T-helper 17 cell (primary cell): Measurements from ENCODE around the gene UQCC2. TPM values are rescaled to one million over a fixed set of nuclear protein-coding genes. Genes with fewer than 3 reads are reported as not detected.

Source experiments
- ATAC-seq: fragments of 150-1000 bp; cut with Tn5 transposase; 2 replicates; pipeline ENCODE4 v1.10.0; 2021; ENCODE audit warnings: mild to moderate bottlenecking, moderate library complexity
- DNase-seq, 3 donors: peaks; one replicate each; pipeline versions ENCODE4 v3.0.0 to v3.0.0-alpha.2; 2020 to 2021
- H3K9me3 ChIP-seq: one replicate; pipeline ENCODE4 v1.7.0; 2013; ENCODE audit warnings: low read length, mild to moderate bottlenecking; ENCODE audit not compliant: control insufficient read depth, poor library complexity, severe bottlenecking
- H3K27ac Mint-ChIP-seq: one replicate; pipeline ENCODE4 v1.8.0; 2022; ENCODE audit warnings: mild to moderate bottlenecking, moderate library complexity, mixed read lengths
- H3K27me3 Mint-ChIP-seq: one replicate; pipeline ENCODE4 v1.8.0; 2022; ENCODE audit warnings: mixed read lengths
- H3K36me3 Mint-ChIP-seq: one replicate; pipeline ENCODE4 v1.8.0; 2022; ENCODE audit warnings: low read depth, mixed read lengths
- H3K4me1 Mint-ChIP-seq: one replicate; pipeline ENCODE4 v1.8.0; 2022; ENCODE audit warnings: mild to moderate bottlenecking, mixed read lengths
- H3K4me3 Mint-ChIP-seq: one replicate; pipeline ENCODE4 v1.8.0; 2022; ENCODE audit warnings: mild to moderate bottlenecking, moderate library complexity, mixed read lengths
- total RNA-seq, 4 donors: library from RNA in 2 of 4; stranded (reverse) in 2 of 4; gene quantifications; one replicate each; pipeline ENCODE4 v1.2.3 and lab custom pipeline; 2022 to 2026

Gene UQCC2
- total RNA-seq, 2 donors from 2014 or later, result 17.3 to 19.8 TPM

DNA sequence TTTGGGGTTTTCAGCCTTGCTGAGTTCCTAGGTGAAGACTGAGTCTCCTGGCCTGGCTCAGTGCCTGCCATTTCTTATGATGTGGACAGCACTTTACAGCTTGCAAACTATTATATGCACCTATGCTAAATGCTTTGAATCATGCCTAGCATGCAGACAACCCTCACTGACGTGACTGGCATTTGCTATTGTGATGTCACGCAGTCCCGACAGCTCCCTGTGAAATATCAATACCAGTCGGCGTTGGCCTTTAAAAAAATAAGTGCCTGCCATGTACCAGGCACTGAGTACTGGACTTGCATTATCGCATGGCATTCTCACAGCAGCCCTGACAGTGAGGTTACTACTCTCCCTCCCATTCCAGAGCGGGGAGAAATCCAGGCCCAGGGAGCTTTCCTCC, 35.5 kb downstream of the UQCC2 start:
- Mint-ChIP-seq H3K36me3 (peaks cover 15% of the 10 kb centered on the region), H3K4me1 (no peaks in the 10 kb centered on the region), H3K4me3 (no peak overlapping the region), H3K27ac (no peak overlapping the region), H3K27me3 (no peaks in the 10 kb centered on the region)
- DNase-seq (no peak), ATAC-seq (no peak)
- H3K9me3 ChIP-seq, result no peaks in the 10 kb centered on the region

GRCh38 chr6:33673851-33674250, 37.6 kb downstream of the UQCC2 start:
- no peak for ATAC-seq
- DNase-seq, result no peak
- Mint-ChIP-seq H3K4me3 (no peak overlapping the region), H3K27me3 (no peaks in the 10 kb centered on the region), H3K36me3 (peaks cover 9% of the 10 kb centered on the region), H3K4me1 (peaks cover 6% of the 10 kb centered on the region), H3K27ac (peak overlapping the region; percentile 57)
- H3K9me3 ChIP-seq, result no peaks in the 10 kb centered on the region

GRCh38 chr6:33672808-33673207, 38.7 kb downstream of the UQCC2 start:
- DNase-seq (no peak), ATAC-seq (no peak)
- H3K4me1 Mint-ChIP-seq, result peaks cover 15% of the 10 kb centered on the region
- H3K36me3 Mint-ChIP-seq, result peaks cover 9% of the 10 kb centered on the region
- H3K27me3 Mint-ChIP-seq, result no peaks in the 10 kb centered on the region
- H3K27ac Mint-ChIP-seq, result peak overlapping the region; percentile 57
- H3K4me3 Mint-ChIP-seq, result no peak overlapping the region
- no peaks in the 10 kb centered on the region for H3K9me3 ChIP-seq

DNA sequence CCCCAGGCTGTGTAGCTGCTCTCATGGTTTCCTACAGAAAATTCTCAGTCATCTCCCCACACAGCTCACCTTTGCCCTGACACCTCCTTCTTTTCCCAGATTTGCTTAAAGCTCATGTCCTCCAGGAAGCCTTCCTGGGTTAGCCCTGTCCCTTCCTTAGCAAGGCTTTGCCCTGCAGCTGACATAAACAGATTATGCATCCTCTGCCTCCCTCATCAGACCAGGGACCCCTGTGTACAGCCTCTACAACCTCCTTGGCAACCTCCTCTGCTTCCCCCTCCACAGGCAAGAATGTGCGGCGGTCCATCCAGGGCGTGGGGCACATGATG, 39.8 kb downstream of the UQCC2 start:
- no peak overlapping the region for H3K4me3 Mint-ChIP-seq
- no peak for ATAC-seq
- no peak overlapping the region for H3K27ac Mint-ChIP-seq
- H3K27me3 Mint-ChIP-seq, result no peaks in the 10 kb centered on the region
- peaks cover 6% of the 10 kb centered on the region for H3K36me3 Mint-ChIP-seq
- no peak for DNase-seq
- H3K9me3 ChIP-seq, result no peaks in the 10 kb centered on the region
- H3K4me1 Mint-ChIP-seq, result peaks cover 15% of the 10 kb centered on the region

DNA sequence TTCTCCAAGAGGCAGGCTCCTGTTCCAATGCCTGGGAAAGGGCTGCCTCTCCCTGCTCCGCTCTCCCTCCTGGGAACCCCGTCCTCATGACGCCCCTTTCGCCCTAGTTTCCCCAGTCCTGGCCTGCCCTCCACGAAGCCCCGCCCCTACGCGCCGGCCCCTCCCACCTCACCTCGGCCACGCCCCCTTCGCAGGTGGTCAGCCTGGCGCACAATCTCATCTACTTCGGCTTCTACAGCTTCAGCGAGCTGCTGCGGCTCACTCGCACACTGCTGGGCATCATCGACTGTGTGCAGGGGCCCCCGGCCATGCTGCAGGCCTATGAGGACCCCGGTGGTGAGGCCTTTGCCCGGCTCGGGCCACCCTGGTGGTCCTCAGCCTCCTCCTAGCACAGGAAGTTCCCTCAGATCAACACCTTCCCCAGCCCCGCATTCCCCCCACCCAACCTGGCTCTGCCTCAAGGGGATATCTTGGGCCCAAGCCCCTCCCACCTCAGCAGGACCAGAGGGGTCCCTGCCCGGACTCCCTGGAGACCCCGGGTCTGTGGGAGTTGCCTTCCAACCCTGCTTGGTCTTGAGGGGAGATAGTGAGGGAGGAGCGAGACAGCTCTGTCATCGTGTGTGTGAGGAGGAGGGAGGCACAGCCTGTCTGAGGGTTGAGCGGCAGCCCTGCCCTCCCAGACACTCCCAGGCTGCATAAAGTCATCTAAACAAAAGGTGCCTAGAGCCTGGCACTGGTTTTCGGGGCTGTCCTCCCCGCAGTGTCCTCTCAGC, 40.3 kb downstream of the UQCC2 start:
- DNase-seq, result no peak
- Mint-ChIP-seq H3K27ac (no peak overlapping the region), H3K27me3 (no peaks in the 10 kb centered on the region), H3K4me3 (no peak overlapping the region), H3K36me3 (peaks cover 8% of the 10 kb centered on the region), H3K4me1 (peaks cover 15% of the 10 kb centered on the region)
- H3K9me3 ChIP-seq, result no peaks in the 10 kb centered on the region
- ATAC-seq, result no peak

DNA sequence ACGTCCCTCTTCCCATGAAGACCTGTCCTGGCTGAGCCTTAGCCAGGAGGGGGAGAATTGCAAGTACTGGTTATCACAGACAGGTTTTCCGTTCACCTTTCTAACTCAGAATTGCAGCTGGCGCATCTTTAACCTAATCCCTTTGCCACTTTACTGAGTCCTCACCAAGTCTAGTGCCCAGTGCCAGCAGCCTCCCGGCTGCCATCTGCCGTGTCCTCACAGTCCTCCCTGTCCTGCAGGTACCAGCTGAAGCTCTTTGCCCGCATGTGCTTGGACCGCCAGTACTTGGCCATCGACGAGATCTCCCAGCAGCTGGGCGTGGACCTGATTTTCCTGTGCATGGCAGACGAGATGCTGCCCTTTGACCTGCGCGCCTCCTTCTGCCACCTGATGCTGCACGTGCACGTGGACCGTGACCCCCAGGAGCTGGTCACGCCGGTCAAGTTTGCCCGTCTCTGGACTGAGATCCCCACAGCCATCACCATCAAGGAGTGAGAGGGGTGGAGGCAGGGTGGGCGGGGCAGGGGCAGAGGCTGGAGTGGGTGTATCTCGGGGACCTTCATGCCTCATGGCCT, 41.3 kb downstream of the UQCC2 start:
- H3K27ac Mint-ChIP-seq, result no peak overlapping the region

GRCh38 chr6:33668914-33669313, 42.6 kb downstream of the UQCC2 start:
- Mint-ChIP-seq H3K4me3 (no peak overlapping the region), H3K27me3 (no peaks in the 10 kb centered on the region), H3K27ac (peak overlapping the region; percentile 86), H3K4me1 (peaks cover 15% of the 10 kb centered on the region), H3K36me3 (peaks cover 8% of the 10 kb centered on the region)
- no peaks in the 10 kb centered on the region for H3K9me3 ChIP-seq
- ATAC-seq (peak; percentile 98), DNase-seq (peak; percentile 37 to 49 (median 48))

More for the DNA sequence above, 41.3 kb downstream of the UQCC2 start:
- Mint-ChIP-seq H3K4me3 (no peak overlapping the region), H3K27me3 (no peaks in the 10 kb centered on the region), H3K4me1 (peaks cover 15% of the 10 kb centered on the region), H3K36me3 (peaks cover 8% of the 10 kb centered on the region)
- H3K9me3 ChIP-seq, result no peaks in the 10 kb centered on the region
- DNase-seq (no peak), ATAC-seq (no peak)

- peak overlapping the region; percentile 36 for H3K4me3 Mint-ChIP-seq
- DNase-seq, result no peak
- H3K4me1 Mint-ChIP-seq, result peaks cover 15% of the 10 kb centered on the region
- no peak for ATAC-seq
- no peaks in the 10 kb centered on the region for H3K27me3 Mint-ChIP-seq
- H3K36me3 Mint-ChIP-seq, result peaks cover 8% of the 10 kb centered on the region
- H3K27ac Mint-ChIP-seq, result peak overlapping the region; percentile 86
- no peaks in the 10 kb centered on the region for H3K9me3 ChIP-seq
Observed at GRCh38 chr6:33668328-33668727, 43.2 kb downstream of the UQCC2 start.

- H3K9me3 ChIP-seq, result no peaks in the 10 kb centered on the region
- ATAC-seq (no peak), DNase-seq (no peak)
- H3K27me3 Mint-ChIP-seq, result no peaks in the 10 kb centered on the region
- H3K36me3 Mint-ChIP-seq, result peaks cover 8% of the 10 kb centered on the region
- H3K4me1 Mint-ChIP-seq, result peaks cover 15% of the 10 kb centered on the region
- no peak overlapping the region for H3K4me3 Mint-ChIP-seq
- peak overlapping the region; percentile 86 for H3K27ac Mint-ChIP-seq
Observed at GRCh38 chr6:33667776-33668175, 43.7 kb downstream of the UQCC2 start.

DNA sequence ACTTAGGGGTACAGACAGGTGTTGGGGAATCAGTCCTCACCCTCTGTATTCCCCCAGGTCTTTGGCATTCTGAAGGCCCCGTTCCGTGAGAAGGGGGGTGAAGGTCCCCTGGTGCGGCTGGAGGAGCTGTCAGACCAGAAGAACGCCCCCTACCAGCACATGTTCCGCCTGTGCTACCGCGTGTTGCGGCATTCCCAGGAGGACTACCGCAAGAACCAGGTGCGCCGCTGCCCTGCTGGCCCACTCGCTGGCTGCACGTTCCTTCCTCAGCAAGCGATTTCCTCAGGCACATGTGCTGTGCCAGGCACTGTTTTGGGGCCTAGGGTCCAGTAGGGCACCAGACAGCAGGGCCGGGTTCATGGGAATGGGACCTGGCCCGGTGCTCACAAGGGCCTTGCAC, 44.4 kb downstream of the UQCC2 start:
- no peak for DNase-seq
- Mint-ChIP-seq H3K27me3 (no peaks in the 10 kb centered on the region), H3K4me1 (peaks cover 15% of the 10 kb centered on the region), H3K27ac (no peak overlapping the region), H3K36me3 (peaks cover 8% of the 10 kb centered on the region), H3K4me3 (no peak overlapping the region)
- no peaks in the 10 kb centered on the region for H3K9me3 ChIP-seq
- no peak for ATAC-seq

GRCh38 chr6:33665957-33666356, 45.5 kb downstream of the UQCC2 start:
- DNase-seq, result no peak
- Mint-ChIP-seq H3K36me3 (peaks cover 8% of the 10 kb centered on the region), H3K4me3 (no peak overlapping the region), H3K4me1 (peaks cover 15% of the 10 kb centered on the region), H3K27me3 (no peaks in the 10 kb centered on the region), H3K27ac (no peak overlapping the region)
- H3K9me3 ChIP-seq, result no peaks in the 10 kb centered on the region
- ATAC-seq, result no peak

GRCh38 chr6:33664506-33665057, 46.9 kb downstream of the UQCC2 start:
- no peak overlapping the region for H3K27ac Mint-ChIP-seq
- H3K36me3 Mint-ChIP-seq, result peaks cover 8% of the 10 kb centered on the region

DNA sequence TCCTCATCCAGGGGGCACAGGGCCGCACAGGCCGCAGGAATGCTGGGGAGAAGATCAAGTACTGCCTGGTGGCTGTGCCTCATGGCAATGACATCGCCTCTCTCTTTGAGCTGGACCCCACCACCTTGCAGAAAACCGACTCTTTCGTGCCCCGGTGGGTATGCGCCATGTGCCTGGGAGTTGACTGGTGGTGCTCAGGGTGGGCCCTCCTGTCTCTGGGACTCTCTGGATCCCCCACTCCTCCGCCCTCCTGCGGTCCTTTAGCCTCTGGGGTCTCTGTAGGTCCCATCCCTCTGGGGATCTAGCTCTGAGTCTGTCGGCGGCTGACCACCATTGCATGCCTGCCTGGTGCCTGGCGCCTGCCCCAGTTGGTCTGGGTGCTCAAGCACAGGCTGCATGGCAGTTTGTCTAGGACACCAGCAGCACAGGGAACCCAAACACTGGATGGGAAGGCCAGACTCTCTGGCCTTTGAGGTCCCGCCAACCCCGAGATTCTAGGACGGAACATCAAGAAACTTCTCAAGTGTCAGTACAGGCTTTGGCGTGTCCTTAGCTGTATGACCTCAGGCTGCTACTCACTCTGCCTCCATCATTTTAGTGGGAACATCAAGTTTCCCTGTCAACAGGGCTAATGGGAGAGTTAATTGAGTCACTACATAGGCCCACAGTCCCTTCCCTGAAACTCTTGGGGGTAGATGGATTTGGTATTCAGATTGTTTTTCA, 47.6 kb downstream of the UQCC2 start:
- Mint-ChIP-seq H3K27me3 (no peaks in the 10 kb centered on the region), H3K4me1 (peaks cover 10% of the 10 kb centered on the region), H3K4me3 (no peak overlapping the region), H3K36me3 (peaks cover 8% of the 10 kb centered on the region), H3K27ac (no peak overlapping the region)
- DNase-seq, result no peak
- no peak for ATAC-seq
- no peaks in the 10 kb centered on the region for H3K9me3 ChIP-seq

More at GRCh38 chr6:33664506-33665057, 46.9 kb downstream of the UQCC2 start:
- H3K9me3 ChIP-seq, result no peaks in the 10 kb centered on the region
- Mint-ChIP-seq H3K4me1 (peaks cover 14% of the 10 kb centered on the region), H3K4me3 (no peak overlapping the region), H3K27me3 (no peaks in the 10 kb centered on the region)
- ATAC-seq (no peak), DNase-seq (no peak)
